Measurements from ENCODE around the gene REP15. TPM values are rescaled to one million over a fixed set of nuclear protein-coding genes. Genes with fewer than 3 reads are reported as not detected.
A peak's percentile ranks its signal among the peaks of the same experiment; 100 is the strongest.
"Not testable (repeated sequence)": the region's sequence is repeated elsewhere in the genome, so short reads cannot be mapped to it uniquely, and the experiment has no call there.

Gene REP15
- 2.7 TPM for polyA plus RNA-seq (ENCODE audit: insufficient read length)
- long read RNA-seq, donor 1 = 0 reads
- long read RNA-seq, donor 2, partial matches to known transcripts = 0 of 2 reads
- long read RNA-seq, donor 2, other reads (novel, unspliced or antisense) = 0 of 2 reads
- long read RNA-seq, donor 3, partial matches to known transcripts = 0 of 2 reads
- long read RNA-seq, donor 3, other reads (novel, unspliced or antisense) = 0 of 2 reads
- long read RNA-seq, donor 4, partial matches to known transcripts = 0 of 1 reads
- long read RNA-seq, donor 4, other reads (novel, unspliced or antisense) = 0 of 1 reads
- long read RNA-seq, donor 5, transcript REP15-201 (1 exons, 1,078 nt) = major isoform, 9 of 9 reads
- long read RNA-seq, donor 5, partial matches to known transcripts = 0 of 9 reads
- long read RNA-seq, donor 5, other reads (novel, unspliced or antisense) = 0 of 9 reads
- long read RNA-seq, donor 6, partial matches to known transcripts = 0 of 1 reads
- long read RNA-seq, donor 6, other reads (novel, unspliced or antisense) = 0 of 1 reads
- long read RNA-seq, donor 7, transcript REP15-201 (1 exons, 1,078 nt) = major isoform, 8 of 8 reads
- long read RNA-seq, donor 7, partial matches to known transcripts = 0 of 8 reads
- long read RNA-seq, donor 7, other reads (novel, unspliced or antisense) = 0 of 8 reads
- long read RNA-seq, donor 8, partial matches to known transcripts = 0 of 2 reads
- long read RNA-seq, donor 8, other reads (novel, unspliced or antisense) = 0 of 2 reads

GRCh38 chr12:27696293-27696652 is at the start of gene REP15:
REP15 (plus strand) TSS chr12:27696447; CDS start chr12:27696563, 116 bp downstream.
- no peak for DNase-seq

DNA sequence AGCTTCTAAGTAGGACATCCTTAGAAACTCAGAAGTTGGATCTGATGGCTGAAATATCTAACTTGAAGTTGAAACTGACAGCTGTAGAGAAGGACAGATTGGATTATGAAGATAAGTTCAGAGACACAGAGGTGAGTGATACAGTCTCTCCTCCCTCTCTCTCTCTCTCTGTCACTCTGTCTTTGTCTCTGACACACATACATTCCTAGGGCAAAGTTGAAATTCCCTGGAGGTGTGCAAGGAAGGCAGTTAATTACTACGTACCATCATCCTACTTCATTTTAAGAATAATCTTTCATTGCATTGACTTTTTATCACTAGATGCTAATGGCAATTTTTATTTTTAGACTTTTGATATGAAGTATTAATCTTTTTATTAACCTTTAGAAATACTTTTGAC is 46.2 kb upstream of the REP15 start:
- no peak for DNase-seq

DNA sequence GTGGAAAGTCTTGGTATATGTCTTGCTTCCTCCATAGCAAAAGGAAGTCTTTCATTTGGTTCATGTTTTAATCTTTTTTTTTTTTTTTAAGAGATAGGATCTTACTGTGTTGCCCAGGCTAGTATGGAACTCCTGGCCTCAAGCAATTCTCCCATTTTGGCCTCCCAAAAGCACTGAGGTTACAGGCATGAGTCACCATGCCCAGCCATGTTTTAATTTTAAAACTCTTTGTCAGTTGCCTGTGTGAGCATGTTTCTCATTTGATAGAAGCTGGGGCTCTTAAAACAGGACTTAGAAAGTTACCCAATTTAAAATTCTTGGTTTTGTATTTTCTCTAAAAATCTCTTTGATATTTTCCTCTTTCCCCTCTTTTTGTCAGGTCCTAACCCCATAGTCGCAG is 45.0 kb upstream of the REP15 start:
- DNase-seq = no peak

- DNase-seq = peak; percentile 86
Observed at GRCh38 chr12:27652174-27652763, 44.0 kb upstream of the REP15 start.

- no peak for DNase-seq
Observed at GRCh38 chr12:27653661-27654060, 42.6 kb upstream of the REP15 start.

GRCh38 chr12:27655476-27655875 is 40.8 kb upstream of the REP15 start:
- not testable (repeated sequence) for DNase-seq

DNA sequence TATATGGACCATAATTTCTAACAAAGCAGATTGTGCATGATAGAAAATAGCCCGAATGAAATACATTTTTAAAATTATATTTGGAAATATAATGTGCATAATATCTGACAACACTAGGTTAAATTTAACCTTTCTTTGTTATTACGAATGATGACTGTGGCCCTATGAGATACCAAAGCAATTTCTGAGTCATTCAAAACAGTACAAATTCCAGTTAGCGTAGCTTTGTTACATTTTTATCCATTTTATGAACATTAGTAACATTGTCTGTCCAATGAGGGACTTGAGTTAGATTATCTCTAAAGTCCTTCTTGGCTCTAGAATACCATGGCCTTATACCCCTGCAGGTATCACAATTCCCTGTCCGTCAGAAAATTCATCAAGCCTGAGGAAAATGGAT is 39.0 kb upstream of the REP15 start:
- DNase-seq = no peak

DNA sequence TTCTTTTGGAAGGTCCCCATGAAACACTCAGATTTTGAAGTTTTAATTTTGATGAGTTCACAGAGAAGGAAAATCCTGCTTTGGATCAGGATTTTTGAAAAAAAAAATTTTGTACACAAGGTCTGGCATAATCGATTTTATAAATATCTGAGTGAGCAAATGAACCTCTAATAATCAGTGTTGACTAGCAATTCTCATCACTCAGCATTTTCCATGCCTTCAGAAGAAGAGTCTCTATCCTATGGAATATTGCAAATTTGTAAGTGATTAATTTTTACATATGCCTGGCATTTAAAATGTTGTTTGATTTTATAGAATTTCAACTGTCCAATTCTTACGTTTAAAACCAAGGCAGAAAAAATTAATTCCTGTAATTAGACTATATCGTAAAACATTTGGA is 30.5 kb upstream of the REP15 start:
- DNase-seq = no peak

GRCh38 chr12:27666510-27666909 is 29.7 kb upstream of the REP15 start:
- DNase-seq = no peak

DNA sequence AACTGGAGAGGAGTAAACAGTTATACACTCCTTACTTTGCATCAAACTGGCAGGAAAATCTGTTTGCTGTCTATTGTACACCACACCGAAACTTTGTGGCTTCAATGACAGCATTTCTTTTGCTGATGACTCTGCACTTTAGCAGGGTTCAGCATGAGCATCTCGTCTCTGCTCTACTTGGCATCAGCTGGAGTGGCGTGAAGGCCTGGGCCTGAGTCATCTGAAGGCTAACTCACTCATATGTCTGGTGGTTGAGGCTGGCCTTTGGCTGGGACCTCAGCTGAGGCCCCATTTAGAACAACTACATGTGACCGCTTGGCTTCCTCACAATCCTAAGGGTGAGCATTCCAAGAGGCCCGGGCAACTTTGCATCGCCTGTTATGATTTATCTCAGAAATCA is 28.7 kb upstream of the REP15 start:
- no peak for DNase-seq

DNA sequence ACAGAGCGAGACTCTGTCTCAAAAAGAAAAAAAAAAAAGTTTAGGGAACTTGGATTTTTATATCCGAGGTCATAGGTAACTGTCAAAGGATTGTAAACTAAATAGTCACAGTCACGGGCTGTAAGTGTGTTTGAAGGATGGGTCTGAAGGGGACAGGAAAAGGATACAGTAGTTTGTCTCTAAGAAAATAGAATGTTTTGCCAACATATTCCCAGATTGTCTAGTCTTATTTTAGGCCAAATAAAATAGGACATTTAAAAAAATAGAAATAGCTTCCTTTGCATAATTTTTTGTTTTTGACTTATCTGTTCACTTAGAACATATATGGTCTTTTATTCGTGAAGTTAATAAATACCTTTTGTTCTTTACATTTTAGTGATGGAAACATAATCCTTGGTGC is 24.2 kb upstream of the REP15 start:
- DNase-seq = peak; percentile 24

DNA sequence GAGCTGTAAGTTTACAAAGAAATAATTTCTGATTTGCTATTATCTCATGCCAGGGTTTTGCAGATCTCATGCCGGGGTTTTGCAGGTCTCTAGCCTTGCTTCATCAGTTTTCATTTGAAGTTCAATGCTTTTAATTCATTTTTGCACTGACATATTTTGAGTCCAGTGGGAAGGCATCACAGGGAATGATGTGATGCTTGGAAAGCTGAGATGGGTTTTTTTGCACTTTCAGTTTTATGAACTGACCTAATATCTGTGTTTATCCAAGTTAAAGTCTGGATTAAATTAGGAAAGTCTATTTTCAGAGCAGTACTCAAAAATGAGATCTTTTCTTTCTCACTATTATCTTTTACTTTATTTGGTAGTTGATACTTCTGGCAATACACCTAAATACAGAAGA is 23.6 kb upstream of the REP15 start:
- no peak for DNase-seq

DNA sequence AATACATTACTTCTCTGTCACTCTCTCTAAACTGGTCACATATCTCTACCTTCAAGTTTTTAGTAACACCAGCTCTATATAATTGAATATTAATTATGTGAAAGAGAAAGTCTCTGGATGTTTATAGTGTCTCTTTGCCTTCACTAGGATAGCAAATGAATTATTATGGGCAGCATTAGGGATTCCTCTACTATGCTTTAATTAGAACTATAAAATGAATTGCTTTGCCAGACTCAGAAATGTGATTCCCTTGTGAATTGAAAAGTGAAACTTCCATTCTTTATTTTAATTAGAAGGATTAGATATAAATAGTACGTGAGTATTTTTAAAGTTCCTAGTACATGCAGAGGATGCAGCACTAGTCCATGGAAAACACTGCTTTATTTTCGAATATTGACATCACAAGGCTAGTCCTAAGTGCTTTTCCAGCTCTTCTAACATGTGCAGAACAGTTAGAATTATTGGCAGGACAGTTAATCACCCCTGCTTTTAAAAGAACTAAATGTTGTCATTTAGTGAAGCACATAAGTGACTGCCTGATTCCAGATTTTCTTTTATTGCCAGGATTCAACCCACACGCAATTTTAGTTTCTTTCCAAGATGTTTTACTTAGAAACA is 23.0 kb upstream of the REP15 start:
- no peak for DNase-seq

DNA sequence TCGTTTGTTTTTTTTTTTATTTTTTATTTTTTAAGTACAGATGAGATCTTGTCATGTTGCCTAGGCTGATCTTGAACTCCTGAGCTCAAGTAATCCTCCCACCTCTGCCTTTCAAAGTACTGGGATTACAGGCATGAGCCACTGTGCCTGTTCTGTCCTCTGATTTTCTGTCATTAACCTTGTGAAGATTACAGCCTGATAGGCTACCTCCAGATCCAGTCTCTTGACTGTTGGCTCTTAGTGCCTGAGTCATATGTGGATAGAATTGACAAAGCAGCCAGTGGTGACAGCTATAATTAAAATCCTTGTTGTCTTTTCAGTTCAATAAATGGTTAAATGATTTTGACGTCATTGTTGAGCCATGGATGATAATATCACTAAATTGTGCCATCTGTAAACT is 21.3 kb upstream of the REP15 start:
- no peak for DNase-seq

DNA sequence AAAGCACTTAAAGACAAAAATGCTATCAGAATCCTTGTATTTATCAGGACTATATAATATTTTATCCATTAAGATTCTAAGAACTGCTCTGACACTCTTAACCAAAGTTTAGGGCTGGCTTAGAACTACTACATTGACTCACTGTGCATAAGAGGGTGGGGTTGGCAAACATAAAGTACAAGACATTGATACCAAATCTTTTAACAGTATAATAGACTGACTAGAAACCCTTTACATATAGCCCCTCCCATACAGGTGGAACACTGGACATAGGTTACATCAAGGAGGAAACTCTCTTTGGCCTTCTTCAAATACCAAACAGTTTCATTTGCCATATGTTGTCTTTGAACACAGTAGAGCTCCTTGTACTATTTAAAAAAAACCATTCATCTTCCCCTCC is 15.6 kb upstream of the REP15 start:
- DNase-seq = no peak

DNA sequence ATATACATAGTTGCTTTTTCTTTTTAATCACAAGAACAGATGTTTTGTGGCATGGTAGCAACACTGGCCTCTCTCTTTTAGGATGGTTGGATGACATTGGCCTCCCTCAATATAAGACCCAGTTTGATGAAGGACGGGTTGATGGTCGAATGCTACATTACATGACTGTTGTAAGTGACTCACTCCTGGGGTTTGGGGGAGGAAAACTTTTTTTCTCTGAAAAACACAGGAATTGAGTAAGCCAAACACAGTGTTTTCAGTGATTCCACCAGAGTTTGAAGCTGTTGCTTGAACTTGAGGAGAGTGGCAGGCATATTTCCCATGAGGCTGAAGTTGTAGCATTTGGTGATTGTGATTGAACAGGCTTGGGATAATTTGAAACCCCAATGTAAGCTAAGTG is 13.7 kb upstream of the REP15 start:
- no peak for DNase-seq

DNA sequence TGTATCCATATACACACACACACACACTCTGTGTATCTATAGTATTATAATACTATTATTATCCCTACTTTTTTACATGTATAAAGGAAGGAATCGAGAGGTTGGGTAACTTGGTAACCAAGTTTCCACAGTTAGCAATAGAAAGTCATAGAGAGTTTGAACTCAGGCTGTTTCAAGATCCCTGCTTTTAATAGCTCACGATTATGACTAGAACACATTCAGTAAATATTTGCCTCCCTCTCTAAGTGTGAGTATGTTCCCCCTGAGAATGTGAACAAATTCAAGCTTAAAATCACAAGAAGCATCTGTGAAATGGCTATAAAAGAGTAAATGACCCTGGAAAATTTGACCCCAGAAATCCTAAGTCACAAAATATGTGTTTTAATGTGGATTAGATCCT is 11.0 kb upstream of the REP15 start:
- no peak for DNase-seq

- no peak for DNase-seq
Observed at GRCh38 chr12:27686147-27686546, 10.1 kb upstream of the REP15 start.

DNA sequence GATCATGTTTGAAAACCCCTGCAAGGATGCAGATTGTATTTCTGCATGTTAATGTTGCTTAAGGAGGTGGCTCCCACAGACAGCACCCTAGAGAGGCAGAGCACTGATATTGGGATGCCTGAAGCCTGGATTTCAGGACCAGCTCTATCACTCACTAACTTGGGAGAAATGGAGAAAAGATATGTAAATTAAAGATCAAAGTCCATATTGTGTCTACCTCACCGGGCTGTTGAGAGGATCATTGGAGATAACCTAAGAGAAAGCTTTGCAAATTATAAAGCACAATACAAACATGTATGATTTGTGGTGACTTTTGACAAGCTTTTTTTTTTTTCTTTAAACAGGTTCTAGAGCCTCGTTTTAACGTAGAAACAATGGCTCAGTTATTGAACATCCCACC is 7.6 kb upstream of the REP15 start:
- DNase-seq = no peak

DNA sequence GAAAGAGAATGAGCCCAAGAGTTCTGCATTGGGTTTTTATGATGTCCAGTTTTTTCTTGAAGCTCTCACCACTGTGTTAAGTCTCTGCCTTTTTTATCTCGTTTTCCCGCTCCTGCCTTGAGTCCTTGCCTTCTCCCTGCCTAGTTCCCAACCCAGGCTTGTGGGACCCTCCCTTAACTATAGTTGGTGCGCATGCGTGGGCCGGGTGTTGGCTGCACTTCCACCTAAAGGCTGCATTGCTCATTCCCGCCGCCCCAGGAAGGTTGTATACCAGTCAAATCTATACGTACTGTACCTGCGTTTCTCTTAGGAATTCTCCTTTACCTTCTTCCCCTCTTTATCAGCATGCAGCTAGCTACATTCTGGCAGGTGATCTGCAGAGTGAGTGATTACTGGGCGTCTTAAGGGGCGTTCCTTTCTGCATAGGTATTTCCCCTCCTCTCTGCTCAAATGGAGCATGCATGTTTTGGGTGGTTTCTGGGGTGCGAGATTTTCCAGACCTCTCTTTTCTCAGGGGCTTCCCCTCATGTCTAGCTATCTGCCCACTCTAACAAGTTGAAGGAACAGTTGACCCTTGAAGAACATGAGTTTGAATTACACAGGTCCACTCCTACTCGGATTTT is 6.6 kb upstream of the REP15 start:
- DNase-seq = no peak

- DNase-seq = no peak
Observed at GRCh38 chr12:27693403-27693802, 2.8 kb upstream of the REP15 start.

DNA sequence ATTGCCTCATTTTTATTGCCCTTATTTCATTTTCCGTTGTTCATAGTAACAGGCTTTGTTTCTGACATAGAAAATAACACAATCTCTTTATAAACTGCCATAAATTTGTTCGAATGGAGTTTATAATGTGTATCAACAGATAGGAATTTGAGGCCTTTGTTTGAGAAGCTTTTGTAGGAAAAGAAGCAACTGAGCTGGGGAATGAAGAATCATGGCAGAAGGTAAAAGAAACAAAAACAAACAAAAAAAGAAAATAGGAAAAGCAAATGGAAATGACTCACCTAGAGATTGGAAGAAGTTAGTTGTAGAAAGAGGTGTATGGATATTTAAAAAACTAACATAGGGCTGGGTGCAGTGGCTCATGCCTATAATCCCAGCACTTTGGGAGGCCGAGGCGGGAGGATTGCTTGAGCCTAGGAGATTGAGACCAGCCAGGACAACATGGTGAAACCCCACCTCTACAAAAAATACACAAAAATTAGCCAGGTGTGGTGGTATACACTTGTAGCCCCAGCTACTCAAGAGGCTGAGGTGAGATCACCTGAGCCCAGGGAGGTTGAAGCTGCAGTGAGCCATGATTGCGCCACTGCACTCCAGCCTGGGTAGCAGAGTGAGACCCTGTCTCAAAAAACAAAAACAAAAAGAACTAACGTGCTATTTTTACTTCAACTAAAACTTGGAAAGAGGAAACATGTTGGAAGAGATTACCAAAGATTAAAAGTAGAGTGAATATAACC is 523 bp upstream of the REP15 start:
- no peak for DNase-seq
